Measurements from ENCODE around the gene PLPPR2. TPM values are rescaled to one million over a fixed set of nuclear protein-coding genes. Genes with fewer than 3 reads are reported as not detected.

The PLPPR2 gene
- total RNA-seq, 1 donor = 14.1 TPM

DNA sequence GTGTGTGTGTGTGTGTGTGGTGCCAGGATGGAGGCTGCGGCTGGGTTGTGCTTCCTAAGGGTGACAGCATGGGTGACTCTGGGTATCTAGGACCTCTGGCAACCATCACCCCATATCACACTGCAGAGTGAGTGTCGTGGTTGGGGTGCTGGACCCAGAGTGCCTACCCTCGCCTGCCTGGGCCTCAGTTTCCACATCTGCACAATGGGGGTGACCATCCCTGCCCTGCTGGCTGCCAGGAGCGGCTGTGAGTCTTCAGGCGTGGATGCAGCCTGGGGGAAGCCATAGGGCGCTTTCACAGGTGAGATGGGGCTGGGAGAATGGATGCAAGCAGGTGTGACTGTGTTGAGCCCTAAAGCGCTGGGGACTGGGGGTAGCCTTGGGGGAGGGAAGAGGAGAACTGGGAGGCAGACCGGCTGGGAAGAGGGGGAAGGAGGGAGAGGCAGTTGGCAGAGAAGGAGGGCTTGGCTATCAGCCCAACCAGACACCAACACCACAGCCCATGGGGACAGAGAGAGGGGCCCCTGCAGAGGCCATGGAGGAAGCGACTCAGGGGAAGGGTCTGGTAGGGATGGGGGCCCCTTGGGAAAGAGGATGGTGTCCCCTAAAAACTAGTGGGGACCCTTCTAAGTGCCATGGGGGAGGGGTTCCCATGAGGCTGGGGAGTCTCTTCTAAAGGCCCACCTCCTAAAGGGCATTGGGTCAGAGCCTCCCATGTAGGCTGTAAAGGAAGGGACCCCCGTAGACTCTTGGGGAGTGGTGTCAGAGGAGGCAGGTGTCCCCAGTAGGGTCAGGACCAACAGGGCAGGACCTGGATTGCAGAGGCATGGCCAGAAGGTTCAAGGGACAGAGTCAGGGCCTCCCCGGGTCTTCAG is 1.7 kb downstream of the PLPPR2 start:
- Histone ChIP-seq H3K27me3 (ENCODE audit: insufficient read depth, low read length) (no peaks in the 10 kb centered on the region), H3K4me3 (ENCODE audit: insufficient read depth, low read length) (peak overlapping the region; percentile 74), H3K79me2 (ENCODE audit: insufficient read depth, low read length) (peaks cover 11% of the 10 kb centered on the region), H4K20me1 (ENCODE audit: insufficient read depth, low read length) (peaks cover 27% of the 10 kb centered on the region), H3K27ac (ENCODE audit: low read depth, low read length) (no peak overlapping the region), H3K4me2 (ENCODE audit: insufficient read depth, low read length) (peak overlapping the region; percentile 92), H3K36me3 (ENCODE audit: insufficient read depth, low read length) (peaks cover 27% of the 10 kb centered on the region), H3K4me1 (ENCODE audit: insufficient read depth, low read length) (peaks cover 10% of the 10 kb centered on the region), H3K9me3 (ENCODE audit: low read depth, low read length) (no peaks in the 10 kb centered on the region), H2AFZ (ENCODE audit: low read length) (no peak overlapping the region)
- TF ChIP-seq, protein P1, sequence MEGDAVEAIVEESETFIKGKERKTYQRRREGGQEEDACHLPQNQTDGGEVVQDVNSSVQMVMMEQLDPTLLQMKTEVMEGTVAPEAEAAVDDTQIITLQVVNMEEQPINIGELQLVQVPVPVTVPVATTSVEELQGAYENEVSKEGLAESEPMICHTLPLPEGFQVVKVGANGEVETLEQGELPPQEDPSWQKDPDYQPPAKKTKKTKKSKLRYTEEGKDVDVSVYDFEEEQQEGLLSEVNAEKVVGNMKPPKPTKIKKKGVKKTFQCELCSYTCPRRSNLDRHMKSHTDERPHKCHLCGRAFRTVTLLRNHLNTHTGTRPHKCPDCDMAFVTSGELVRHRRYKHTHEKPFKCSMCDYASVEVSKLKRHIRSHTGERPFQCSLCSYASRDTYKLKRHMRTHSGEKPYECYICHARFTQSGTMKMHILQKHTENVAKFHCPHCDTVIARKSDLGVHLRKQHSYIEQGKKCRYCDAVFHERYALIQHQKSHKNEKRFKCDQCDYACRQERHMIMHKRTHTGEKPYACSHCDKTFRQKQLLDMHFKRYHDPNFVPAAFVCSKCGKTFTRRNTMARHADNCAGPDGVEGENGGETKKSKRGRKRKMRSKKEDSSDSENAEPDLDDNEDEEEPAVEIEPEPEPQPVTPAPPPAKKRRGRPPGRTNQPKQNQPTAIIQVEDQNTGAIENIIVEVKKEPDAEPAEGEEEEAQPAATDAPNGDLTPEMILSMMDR (IDR thresholded peaks at IDR 0.05; ENCODE audit: extremely low read depth, low read depth, low read length) = no peak
- peak; percentile 92 for DNase-seq (ENCODE audit: insufficient read length, low spot score, missing footprints)

DNA sequence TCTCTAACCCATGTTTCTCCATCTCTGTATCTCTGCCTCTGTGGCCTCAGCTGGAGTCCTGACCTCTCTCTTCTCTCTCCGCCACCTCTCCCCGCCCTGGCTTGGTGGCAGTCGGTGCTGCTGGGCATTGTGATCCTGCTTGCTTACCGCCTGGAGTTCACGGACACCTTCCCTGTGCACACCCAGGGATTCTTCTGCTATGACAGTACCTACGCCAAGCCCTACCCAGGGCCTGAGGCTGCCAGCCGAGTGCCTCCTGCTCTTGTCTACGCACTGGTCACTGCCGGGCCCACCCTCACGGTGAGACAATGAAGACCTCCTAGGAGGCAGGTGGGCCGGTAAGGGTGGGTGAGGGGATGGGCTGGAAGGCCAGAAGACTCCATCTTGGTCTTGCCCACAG is 4.2 kb downstream of the PLPPR2 start:
- Histone ChIP-seq H3K4me3 (ENCODE audit: insufficient read depth, low read length) (no peak overlapping the region), H3K36me3 (ENCODE audit: insufficient read depth, low read length) (peaks cover 35% of the 10 kb centered on the region), H2AFZ (ENCODE audit: low read length) (no peak overlapping the region), H3K4me1 (ENCODE audit: insufficient read depth, low read length) (peaks cover 10% of the 10 kb centered on the region), H3K9me3 (ENCODE audit: low read depth, low read length) (no peaks in the 10 kb centered on the region), H3K4me2 (ENCODE audit: insufficient read depth, low read length) (no peak overlapping the region), H4K20me1 (ENCODE audit: insufficient read depth, low read length) (peaks cover 27% of the 10 kb centered on the region), H3K27ac (ENCODE audit: low read depth, low read length) (no peak overlapping the region), H3K79me2 (ENCODE audit: insufficient read depth, low read length) (peaks cover 11% of the 10 kb centered on the region), H3K27me3 (ENCODE audit: insufficient read depth, low read length) (no peaks in the 10 kb centered on the region)
- DNase-seq (ENCODE audit: insufficient read length, low spot score, missing footprints) = peak; percentile 58
- TF ChIP-seq, protein P1 (IDR thresholded peaks at IDR 0.05; ENCODE audit: extremely low read depth, low read depth, low read length) = no peak

DNA sequence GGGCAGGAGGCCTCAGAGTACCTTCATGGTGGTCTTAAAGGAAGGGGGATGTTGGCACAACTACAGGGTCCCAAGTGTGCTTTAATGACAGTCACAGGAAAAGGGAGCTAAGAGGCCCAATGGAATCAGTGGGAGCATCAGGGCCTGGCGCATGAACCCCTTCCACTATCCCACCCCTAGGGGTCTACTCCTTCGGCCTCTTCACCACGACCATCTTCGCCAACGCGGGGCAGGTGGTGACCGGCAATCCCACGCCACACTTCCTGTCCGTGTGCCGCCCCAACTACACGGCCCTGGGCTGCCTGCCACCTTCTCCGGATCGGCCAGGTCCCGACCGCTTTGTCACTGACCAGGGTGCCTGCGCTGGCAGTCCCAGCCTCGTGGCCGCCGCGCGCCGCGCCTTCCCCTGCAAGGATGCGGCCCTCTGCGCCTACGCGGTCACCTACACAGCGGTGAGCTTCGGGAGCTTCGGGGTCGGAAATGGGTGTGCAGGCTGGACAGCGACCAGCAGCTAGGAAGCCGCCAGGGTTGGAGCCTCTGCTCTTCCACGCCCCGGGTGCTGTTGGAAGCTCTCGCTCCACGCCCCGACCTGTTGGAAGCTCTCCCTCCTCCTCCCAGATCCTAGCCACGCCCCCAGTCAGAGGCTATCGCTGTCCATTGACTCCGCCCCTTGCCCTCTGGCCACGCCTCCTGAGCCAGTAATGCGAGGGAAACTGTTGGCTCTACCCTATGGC is 6.0 kb downstream of the PLPPR2 start:
- Histone ChIP-seq H4K20me1 (ENCODE audit: insufficient read depth, low read length) (peaks cover 26% of the 10 kb centered on the region), H3K4me3 (ENCODE audit: insufficient read depth, low read length) (no peak overlapping the region), H2AFZ (ENCODE audit: low read length) (no peak overlapping the region), H3K79me2 (ENCODE audit: insufficient read depth, low read length) (peaks cover 4% of the 10 kb centered on the region), H3K27me3 (ENCODE audit: insufficient read depth, low read length) (no peaks in the 10 kb centered on the region), H3K4me2 (ENCODE audit: insufficient read depth, low read length) (no peak overlapping the region), H3K4me1 (ENCODE audit: insufficient read depth, low read length) (peaks cover 4% of the 10 kb centered on the region), H3K27ac (ENCODE audit: low read depth, low read length) (no peak overlapping the region), H3K36me3 (ENCODE audit: insufficient read depth, low read length) (peaks cover 44% of the 10 kb centered on the region), H3K9me3 (ENCODE audit: low read depth, low read length) (no peaks in the 10 kb centered on the region)
- TF ChIP-seq, protein P1 (IDR thresholded peaks at IDR 0.05; ENCODE audit: extremely low read depth, low read depth, low read length) = no peak
- peak; percentile 57 for DNase-seq (ENCODE audit: insufficient read length, low spot score, missing footprints)
